ENCODE results near the gene C3AR1.

DNA sequence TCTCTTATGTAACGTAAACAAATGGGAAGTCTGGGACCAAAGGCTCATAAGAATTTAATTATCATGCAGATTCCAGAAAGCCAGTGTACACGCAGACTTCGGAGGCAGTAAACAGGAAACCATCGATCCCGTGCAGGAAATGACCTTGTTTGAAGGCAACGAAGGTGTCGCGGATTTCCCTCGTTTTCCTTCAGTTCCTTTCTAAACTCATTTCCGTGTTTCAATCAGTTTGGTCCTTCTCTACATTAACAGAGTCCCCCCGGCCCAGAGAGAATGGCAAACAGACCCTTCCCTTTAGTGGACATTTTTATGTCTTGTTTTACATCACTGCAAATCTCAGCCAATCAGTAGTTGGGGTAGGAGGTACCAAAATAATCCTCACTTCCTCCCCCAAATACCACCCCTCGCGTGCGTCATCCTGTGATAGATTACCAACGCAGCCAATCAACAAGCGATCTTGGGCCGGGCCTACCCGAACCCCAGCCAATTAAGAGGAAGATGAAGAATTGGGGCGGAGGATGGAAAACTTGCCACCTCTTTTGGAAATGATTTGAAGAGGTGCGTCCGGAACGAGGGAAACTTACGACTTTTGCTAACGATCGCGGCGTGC lies 39.8 kb downstream of the C3AR1 start:
- TF ChIP-seq, protein P1, sequence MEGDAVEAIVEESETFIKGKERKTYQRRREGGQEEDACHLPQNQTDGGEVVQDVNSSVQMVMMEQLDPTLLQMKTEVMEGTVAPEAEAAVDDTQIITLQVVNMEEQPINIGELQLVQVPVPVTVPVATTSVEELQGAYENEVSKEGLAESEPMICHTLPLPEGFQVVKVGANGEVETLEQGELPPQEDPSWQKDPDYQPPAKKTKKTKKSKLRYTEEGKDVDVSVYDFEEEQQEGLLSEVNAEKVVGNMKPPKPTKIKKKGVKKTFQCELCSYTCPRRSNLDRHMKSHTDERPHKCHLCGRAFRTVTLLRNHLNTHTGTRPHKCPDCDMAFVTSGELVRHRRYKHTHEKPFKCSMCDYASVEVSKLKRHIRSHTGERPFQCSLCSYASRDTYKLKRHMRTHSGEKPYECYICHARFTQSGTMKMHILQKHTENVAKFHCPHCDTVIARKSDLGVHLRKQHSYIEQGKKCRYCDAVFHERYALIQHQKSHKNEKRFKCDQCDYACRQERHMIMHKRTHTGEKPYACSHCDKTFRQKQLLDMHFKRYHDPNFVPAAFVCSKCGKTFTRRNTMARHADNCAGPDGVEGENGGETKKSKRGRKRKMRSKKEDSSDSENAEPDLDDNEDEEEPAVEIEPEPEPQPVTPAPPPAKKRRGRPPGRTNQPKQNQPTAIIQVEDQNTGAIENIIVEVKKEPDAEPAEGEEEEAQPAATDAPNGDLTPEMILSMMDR (IDR thresholded peaks at IDR 0.05) = no peak
- TF ChIP-seq POLR2AphosphoS5 (IDR thresholded peaks at IDR 0.05) = peak; percentile 93
